COLO829 (cell line): ENCODE measurements around the gene MND1.
"Not testable (repeated sequence)": the region's sequence is repeated elsewhere in the genome, so short reads cannot be mapped to it uniquely, and the experiment has no call there.

Experiments used
- DNase-seq: peaks from one replicate; pipeline ENCODE4 v3.0.0; 2012; ENCODE audit warnings: low spot score

Gene MND1

GRCh38 chr4:153440475-153440874 is 96.0 kb downstream of the MND1 start:
- no peak for DNase-seq

GRCh38 chr4:153447175-153447905 is 102.9 kb downstream of the MND1 start:
- DNase-seq, result no peak

- peak; percentile 58 for DNase-seq
These were observed 103.7 kb downstream of the MND1 start for GRCh38 chr4:153448003-153448731.

- no peak for DNase-seq
These were observed 104.8 kb downstream of the MND1 start for GRCh38 chr4:153449338-153449737.

- DNase-seq, result no peak
These were observed 106.0 kb downstream of the MND1 start for GRCh38 chr4:153450544-153450917.

GRCh38 chr4:153451145-153451544 is 106.7 kb downstream of the MND1 start:
- DNase-seq, result not testable (repeated sequence)

GRCh38 chr4:153451911-153452657 is 107.6 kb downstream of the MND1 start:
- no peak for DNase-seq

GRCh38 chr4:153452658-153453378 is 108.3 kb downstream of the MND1 start:
- no peak for DNase-seq

- no peak for DNase-seq
These were observed 108.9 kb downstream of the MND1 start for GRCh38 chr4:153453402-153453801.

GRCh38 chr4:153458969-153459368 is 114.5 kb downstream of the MND1 start:
- no peak for DNase-seq

GRCh38 chr4:153461549-153461948 is 117.1 kb downstream of the MND1 start:
- not testable (repeated sequence) for DNase-seq

GRCh38 chr4:153464068-153464467 is 119.6 kb downstream of the MND1 start:
- DNase-seq, result no peak
